Type B pancreatic cell (in vitro differentiated cells): Measurements from ENCODE around the gene MTMR11. TPM values are rescaled to one million over a fixed set of nuclear protein-coding genes. Genes with fewer than 3 reads are reported as not detected.

Experiments
- DNase-seq: peaks from one replicate; pipeline ENCODE4 v3.0.0; 2021; ENCODE audit warnings: mixed read lengths; ENCODE audit not compliant: unreplicated experiment; ENCODE audit errors: extremely low spot score
- H3K27ac Mint-ChIP-seq: 2 replicates; pipeline ENCODE4 v1.8.0; 2021; ENCODE audit warnings: mild to moderate bottlenecking, mixed read lengths
- H3K27me3 Mint-ChIP-seq: 2 replicates; pipeline ENCODE4 v1.8.0; 2021; ENCODE audit warnings: mixed read lengths
- H3K36me3 Mint-ChIP-seq: 2 replicates; pipeline ENCODE4 v1.8.0; 2021; ENCODE audit warnings: mixed read lengths
- H3K4me1 Mint-ChIP-seq: one replicate; pipeline ENCODE4 v1.8.0; 2021; ENCODE audit warnings: mixed read lengths; ENCODE audit not compliant: unreplicated experiment
- H3K4me3 Mint-ChIP-seq: 2 replicates; pipeline ENCODE4 v1.8.0; 2021; ENCODE audit warnings: mild to moderate bottlenecking, mixed read lengths
- H3K9me3 Mint-ChIP-seq: 2 replicates; pipeline ENCODE4 v1.8.0; 2021; ENCODE audit warnings: mixed read lengths
- total RNA-seq: library from RNA; stranded (reverse); gene quantifications from 2 replicates; pipeline ENCODE4 v1.2.1, GENCODE V29; 2021; ENCODE audit warnings: low replicate concordance
- TF ChIP-seq, protein P1 (sequence below): fragments of 200-600 bp; sonication (generic); conservative IDR thresholded peaks from 2 replicates; pipeline ENCODE4 v1.5.0; 2021; ENCODE audit warnings: antibody characterized with exemption, mild to moderate bottlenecking

The MTMR11 gene
- total RNA-seq, 1 donor from 2014 or later, result 21.0 TPM

DNA sequence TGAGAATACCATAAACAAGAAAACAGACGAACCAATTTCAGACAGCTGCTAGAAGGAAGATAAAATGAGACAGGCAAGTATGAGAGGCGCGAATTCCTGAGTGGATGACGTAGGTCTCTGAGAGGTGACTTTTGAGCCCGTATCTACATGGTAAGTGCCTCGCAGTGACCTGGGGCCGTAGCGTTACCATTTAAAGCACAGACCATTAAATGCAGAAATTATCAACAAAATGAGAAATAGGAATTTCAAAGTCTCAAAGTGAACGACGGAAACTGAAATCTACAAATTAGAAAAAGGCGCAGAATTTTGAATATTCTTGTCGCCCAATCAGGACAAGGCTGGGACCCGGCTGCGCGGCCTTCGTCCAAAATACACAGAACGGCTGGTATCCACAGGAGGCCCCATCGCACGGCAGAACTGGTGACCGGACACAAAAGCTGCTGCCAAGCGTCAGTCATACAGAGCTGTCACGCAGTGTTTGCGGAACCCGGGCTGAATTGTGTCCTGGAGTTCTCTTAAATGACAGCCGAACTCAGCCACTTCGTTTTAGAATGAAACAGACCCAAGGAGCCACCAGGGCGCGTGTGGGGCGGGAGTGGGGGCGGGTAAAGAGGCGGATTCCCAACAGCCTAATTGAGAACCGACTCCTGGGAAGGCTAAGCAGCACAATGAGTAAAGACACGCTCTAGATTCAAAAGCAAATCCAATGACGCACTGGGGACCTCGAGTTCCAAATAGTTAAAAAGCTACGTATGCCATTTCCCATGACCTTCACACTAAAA lies 51.1 kb downstream of the MTMR11 start:
- DNase-seq, result peak; percentile 80
- H3K4me3 Mint-ChIP-seq, result no peak overlapping the region
- H3K27me3 Mint-ChIP-seq, result no peaks in the 10 kb centered on the region
- H3K9me3 Mint-ChIP-seq, result no peaks in the 10 kb centered on the region
- no peaks in the 10 kb centered on the region for H3K36me3 Mint-ChIP-seq
- no peak overlapping the region for H3K27ac Mint-ChIP-seq
- TF ChIP-seq, protein P1, sequence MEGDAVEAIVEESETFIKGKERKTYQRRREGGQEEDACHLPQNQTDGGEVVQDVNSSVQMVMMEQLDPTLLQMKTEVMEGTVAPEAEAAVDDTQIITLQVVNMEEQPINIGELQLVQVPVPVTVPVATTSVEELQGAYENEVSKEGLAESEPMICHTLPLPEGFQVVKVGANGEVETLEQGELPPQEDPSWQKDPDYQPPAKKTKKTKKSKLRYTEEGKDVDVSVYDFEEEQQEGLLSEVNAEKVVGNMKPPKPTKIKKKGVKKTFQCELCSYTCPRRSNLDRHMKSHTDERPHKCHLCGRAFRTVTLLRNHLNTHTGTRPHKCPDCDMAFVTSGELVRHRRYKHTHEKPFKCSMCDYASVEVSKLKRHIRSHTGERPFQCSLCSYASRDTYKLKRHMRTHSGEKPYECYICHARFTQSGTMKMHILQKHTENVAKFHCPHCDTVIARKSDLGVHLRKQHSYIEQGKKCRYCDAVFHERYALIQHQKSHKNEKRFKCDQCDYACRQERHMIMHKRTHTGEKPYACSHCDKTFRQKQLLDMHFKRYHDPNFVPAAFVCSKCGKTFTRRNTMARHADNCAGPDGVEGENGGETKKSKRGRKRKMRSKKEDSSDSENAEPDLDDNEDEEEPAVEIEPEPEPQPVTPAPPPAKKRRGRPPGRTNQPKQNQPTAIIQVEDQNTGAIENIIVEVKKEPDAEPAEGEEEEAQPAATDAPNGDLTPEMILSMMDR, result peak; percentile 44
- H3K4me1 Mint-ChIP-seq, result no peaks in the 10 kb centered on the region

DNA sequence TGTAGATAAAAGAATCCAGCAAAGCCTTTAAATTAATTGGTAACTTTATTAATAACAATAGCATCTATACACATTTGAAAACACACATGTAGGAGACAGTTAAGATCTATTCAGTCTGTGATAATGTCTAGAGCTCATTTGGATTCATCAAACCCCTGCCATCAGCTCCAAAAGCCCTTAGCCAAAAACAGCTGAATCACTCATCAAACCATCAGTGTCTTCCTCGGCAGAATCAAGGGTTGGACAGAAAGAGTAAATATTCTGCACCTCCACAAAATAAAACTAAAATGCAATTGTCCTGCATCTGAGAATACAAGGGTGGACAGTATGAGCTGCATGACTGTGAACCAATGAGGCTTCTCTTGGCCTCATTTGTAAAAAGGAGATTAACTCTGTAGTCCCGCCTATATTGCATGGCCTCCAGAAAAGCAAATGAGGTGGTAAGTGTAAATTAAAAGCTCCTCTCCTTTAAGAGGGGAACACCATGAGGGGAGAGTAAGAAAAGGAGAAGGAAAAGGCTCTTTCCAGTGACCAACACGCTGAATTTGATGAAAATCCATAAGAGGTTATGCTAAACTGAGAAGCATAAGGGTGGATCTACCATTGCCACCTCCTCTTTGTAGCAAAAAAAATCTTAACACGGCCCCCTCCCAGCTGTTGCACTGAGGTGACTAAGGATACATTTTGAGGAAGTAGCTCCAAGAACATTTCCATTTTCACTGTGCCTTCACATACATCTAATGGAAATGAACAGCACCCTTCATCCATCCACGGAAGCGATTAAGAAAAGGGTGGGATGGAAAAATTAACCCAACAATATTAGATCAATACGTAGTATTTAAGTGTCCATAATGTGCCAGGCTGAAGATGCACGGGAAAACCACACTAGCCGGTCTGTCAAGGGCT lies 52.0 kb downstream of the MTMR11 start:
- TF ChIP-seq, protein P1, result no peak
- H3K36me3 Mint-ChIP-seq, result no peaks in the 10 kb centered on the region
- H3K4me3 Mint-ChIP-seq, result no peak overlapping the region
- no peaks in the 10 kb centered on the region for H3K9me3 Mint-ChIP-seq
- no peaks in the 10 kb centered on the region for H3K27me3 Mint-ChIP-seq
- no peak overlapping the region for H3K27ac Mint-ChIP-seq
- no peaks in the 10 kb centered on the region for H3K4me1 Mint-ChIP-seq
- DNase-seq, result no peak

DNA sequence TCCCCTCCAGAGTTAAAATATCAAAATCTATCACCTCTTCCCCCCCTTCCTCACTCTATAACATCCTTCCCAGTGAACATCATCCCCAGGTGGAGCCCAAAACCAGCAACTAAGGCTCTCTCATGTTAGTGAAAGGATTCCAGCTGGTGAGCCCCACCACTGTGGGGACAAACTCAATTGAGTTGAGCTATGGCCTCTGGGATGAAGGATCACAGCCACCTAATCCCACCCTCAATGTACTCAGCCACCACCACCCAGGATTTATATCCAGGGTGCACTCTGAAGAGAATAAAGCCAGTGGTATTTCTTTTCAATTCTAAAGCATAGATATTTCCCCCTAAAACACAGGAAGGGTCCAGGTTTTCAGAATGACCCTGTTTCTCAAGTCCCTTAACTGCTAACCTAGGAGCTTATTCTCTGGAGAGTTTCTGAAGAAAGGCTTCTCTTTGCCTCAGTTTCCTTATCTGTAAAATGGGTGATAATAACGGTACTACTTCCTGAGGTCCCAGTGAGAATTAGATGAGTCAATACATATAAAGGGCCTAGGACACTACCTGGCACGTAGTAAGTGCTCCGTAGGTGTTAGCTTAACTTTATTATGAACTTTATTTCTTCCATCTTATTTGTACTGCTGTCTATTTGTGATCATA lies 53.0 kb downstream of the MTMR11 start:
- Mint-ChIP-seq H3K4me3 (no peak overlapping the region), H3K27me3 (no peaks in the 10 kb centered on the region), H3K9me3 (no peaks in the 10 kb centered on the region), H3K27ac (no peak overlapping the region), H3K36me3 (no peaks in the 10 kb centered on the region), H3K4me1 (no peaks in the 10 kb centered on the region)
- DNase-seq, result peak; percentile 16
- TF ChIP-seq, protein P1, result no peak

DNA sequence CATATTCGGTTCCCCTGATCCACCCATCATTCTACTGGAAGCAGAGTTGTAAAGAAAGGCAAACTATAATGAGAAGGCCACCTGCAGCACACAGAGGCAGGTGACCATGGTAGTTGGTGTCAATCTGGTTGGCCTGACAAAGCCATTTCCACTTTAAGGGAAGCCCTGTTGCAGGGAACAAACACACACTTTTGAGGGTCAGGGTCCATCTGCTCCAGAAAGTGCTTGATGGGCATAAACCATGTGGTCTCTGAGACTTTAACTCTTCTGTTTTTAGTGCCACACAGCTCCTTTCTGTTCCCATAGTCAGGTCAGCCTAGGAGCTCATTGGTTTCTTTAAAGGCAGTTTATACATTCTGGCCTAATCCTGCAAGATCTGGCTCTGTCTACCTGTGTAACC lies 54.8 kb downstream of the MTMR11 start:
- Mint-ChIP-seq H3K27ac (peak overlapping the region; percentile 0), H3K27me3 (no peaks in the 10 kb centered on the region), H3K9me3 (no peaks in the 10 kb centered on the region), H3K36me3 (no peaks in the 10 kb centered on the region), H3K4me1 (no peaks in the 10 kb centered on the region), H3K4me3 (no peak overlapping the region)
- DNase-seq, result no peak
- TF ChIP-seq, protein P1, result no peak

DNA sequence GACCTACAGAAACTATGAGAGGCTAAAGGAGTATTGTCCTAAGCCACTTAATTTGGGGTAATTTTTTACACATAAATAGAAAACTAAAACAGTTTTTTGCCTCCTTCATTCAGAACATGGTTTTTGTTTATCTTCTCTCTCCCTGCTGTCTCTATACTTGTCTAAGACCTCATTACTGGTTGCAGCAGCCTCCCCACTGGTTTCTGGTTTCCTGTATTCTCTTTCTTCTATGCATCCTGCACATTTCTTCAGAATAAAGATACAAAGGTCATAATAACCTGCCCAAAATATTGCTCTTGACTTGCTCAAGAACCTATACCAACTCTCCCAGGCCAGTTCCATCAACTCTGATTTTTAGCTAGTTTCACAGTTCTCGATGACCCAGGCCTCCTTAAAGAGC lies 57.1 kb downstream of the MTMR11 start:
- no peaks in the 10 kb centered on the region for H3K9me3 Mint-ChIP-seq
- H3K27ac Mint-ChIP-seq, result no peak overlapping the region
- H3K4me3 Mint-ChIP-seq, result no peak overlapping the region
- no peaks in the 10 kb centered on the region for H3K4me1 Mint-ChIP-seq
- H3K27me3 Mint-ChIP-seq, result no peaks in the 10 kb centered on the region
- H3K36me3 Mint-ChIP-seq, result no peaks in the 10 kb centered on the region
- TF ChIP-seq, protein P1, result no peak
- DNase-seq, result no peak

Other genes starting within 250 kb of the MTMR11 start
- not detected in 2 replicates for gene FCGR1A, start 154.2 kb downstream of the MTMR11 start, total RNA-seq
- gene BOLA1, start 37.3 kb downstream of the MTMR11 start, total RNA-seq, result 15.6 and 20.1 TPM in 2 replicates
- 5.4 and 16.2 TPM in 2 replicates for gene SV2A, start 19.0 kb downstream of the MTMR11 start, total RNA-seq
- 60.8 and 72.2 TPM in 2 replicates for gene SF3B4, start 9.1 kb downstream of the MTMR11 start, total RNA-seq
- gene OTUD7B, start 73.8 kb upstream of the MTMR11 start, total RNA-seq, result 31.6 and 35.9 TPM in 2 replicates
- 25.9 and 41.5 TPM in 2 replicates for gene VPS45, start 130.9 kb upstream of the MTMR11 start, total RNA-seq
- 27.1 and 72.0 TPM in 2 replicates for gene PLEKHO1, start 213.0 kb upstream of the MTMR11 start, total RNA-seq